HEK293 (cell line): ENCODE results near the gene ZIK1.

Source experiments
- CTCF ChIP-seq: fragments of 450-650 bp; formaldehyde crosslinking; IDR thresholded peaks from 2 replicates; pipeline ENCODE4 v1.5.1; 2016; ENCODE audit warnings: missing biosample characterization, missing genetic modification characterization
- EGR2 ChIP-seq: fragments of 450-650 bp; formaldehyde crosslinking; IDR thresholded peaks from 2 replicates; pipeline ENCODE4 v1.5.1; 2016; ENCODE audit warnings: low read depth, missing biosample characterization, missing genetic modification characterization
- GLI4 ChIP-seq: fragments of 450-650 bp; formaldehyde crosslinking; IDR thresholded peaks from 2 replicates; pipeline ENCODE4 v1.5.1; 2016; ENCODE audit warnings: missing biosample characterization, missing genetic modification characterization
- PRDM2 ChIP-seq: fragments of 450-650 bp; formaldehyde crosslinking; IDR thresholded peaks from 2 replicates; pipeline ENCODE4 v1.5.1; 2016; ENCODE audit warnings: missing biosample characterization, missing genetic modification characterization, borderline replicate concordance
- PRDM4 ChIP-seq: fragments of 450-650 bp; formaldehyde crosslinking; IDR thresholded peaks from 2 replicates; pipeline ENCODE4 v1.5.1; 2017; ENCODE audit warnings: missing biosample characterization, missing genetic modification characterization
- REST ChIP-seq: fragments of 450-650 bp; formaldehyde crosslinking; IDR thresholded peaks from 2 replicates; pipeline ENCODE4 v1.5.1; 2016; ENCODE audit warnings: missing biosample characterization, missing genetic modification characterization
- ZBTB1 ChIP-seq: fragments of 450-650 bp; formaldehyde crosslinking; IDR thresholded peaks from 2 replicates; pipeline ENCODE4 v1.5.1; 2016; ENCODE audit warnings: missing biosample characterization, missing genetic modification characterization
- ZBTB7A ChIP-seq: fragments of 450-650 bp; formaldehyde crosslinking; IDR thresholded peaks from 2 replicates; pipeline ENCODE4 v1.5.1; 2016; ENCODE audit warnings: low read depth, missing biosample characterization, missing genetic modification characterization
- ZBTB8A ChIP-seq: fragments of 450-650 bp; formaldehyde crosslinking; IDR thresholded peaks from 2 replicates; pipeline ENCODE4 v1.5.1; 2016; ENCODE audit warnings: missing biosample characterization, missing genetic modification characterization
- ZIC2 ChIP-seq: fragments of 450-650 bp; formaldehyde crosslinking; IDR thresholded peaks from 2 replicates; pipeline ENCODE4 v1.5.1; 2016; ENCODE audit warnings: missing biosample characterization, missing genetic modification characterization
- ZNF221 ChIP-seq: fragments of 450-650 bp; formaldehyde crosslinking; IDR thresholded peaks from 2 replicates; pipeline ENCODE4 v1.5.1; 2017; ENCODE audit warnings: missing biosample characterization, missing genetic modification characterization, borderline replicate concordance
- ZNF639 ChIP-seq: fragments of 450-650 bp; formaldehyde crosslinking; IDR thresholded peaks from 2 replicates; pipeline ENCODE4 v1.5.1; 2016; ENCODE audit warnings: missing biosample characterization, missing genetic modification characterization
- ZNF776 ChIP-seq: fragments of 450-650 bp; formaldehyde crosslinking; IDR thresholded peaks from 2 replicates; pipeline ENCODE4 v1.5.0; 2017; ENCODE audit warnings: missing biosample characterization, missing genetic modification characterization, borderline replicate concordance
- ZSCAN23 ChIP-seq: fragments of 450-650 bp; formaldehyde crosslinking; IDR thresholded peaks from 2 replicates; pipeline ENCODE4 v1.5.1; 2016; ENCODE audit warnings: missing biosample characterization, missing genetic modification characterization

- no peak for TF ChIP-seq CTCF
- no peak for TF ChIP-seq ZIC2 (tag by site-specific recombination)
- TF ChIP-seq GLI4 (tag by site-specific recombination), result no peak
- no peak for TF ChIP-seq PRDM2 (tag by site-specific recombination)
- TF ChIP-seq REST, result no peak
- TF ChIP-seq ZSCAN23, result no peak
- TF ChIP-seq ZBTB1, result no peak
- TF ChIP-seq PRDM4, result no peak
- TF ChIP-seq ZNF639, result no peak
- no peak for TF ChIP-seq EGR2 (tag by site-specific recombination)
- no peak for TF ChIP-seq ZBTB8A (tag by site-specific recombination)
- no peak for TF ChIP-seq ZNF221
- no peak for TF ChIP-seq ZNF776
- no peak for TF ChIP-seq ZBTB7A (tag by site-specific recombination)
Observed at GRCh38 chr19:57620673-57621348, 36.9 kb downstream of the ZIK1 start.
